ENCODE measurements around the gene SLC4A1. TPM values are rescaled to one million over a fixed set of nuclear protein-coding genes. Genes with fewer than 3 reads are reported as not detected.

Gene SLC4A1
- total RNA-seq, 1 donor from 2014 or later = 4.9 TPM

GRCh38 chr17:44210342-44211192, 57.4 kb downstream of the SLC4A1 start:
- DNase-seq (ENCODE audit: low spot score in 2 of 2) (peak; percentile 94 to 97), FAIRE-seq (no peak)

GRCh38 chr17:44209786-44210341, 58.1 kb downstream of the SLC4A1 start:
- no peak for DNase-seq (ENCODE audit: low spot score in 2 of 2)
- no peak for FAIRE-seq

- DNase-seq (ENCODE audit: low spot score in 2 of 2) (no peak), FAIRE-seq (no peak)
These were observed 60.2 kb downstream of the SLC4A1 start for GRCh38 chr17:44207743-44208142.

- no peak for DNase-seq (ENCODE audit: low spot score in 2 of 2)
- FAIRE-seq = no peak
These were observed 60.6 kb downstream of the SLC4A1 start for GRCh38 chr17:44207319-44207718.

- no peak for DNase-seq (ENCODE audit: low spot score in 2 of 2)
- no peak for FAIRE-seq
These were observed 61.1 kb downstream of the SLC4A1 start for GRCh38 chr17:44206825-44207155.

GRCh38 chr17:44205962-44206824, 61.7 kb downstream of the SLC4A1 start:
- DNase-seq (ENCODE audit: low spot score in 2 of 2) (no peak), FAIRE-seq (no peak)

GRCh38 chr17:44204441-44204882, 63.5 kb downstream of the SLC4A1 start:
- no peak for FAIRE-seq

GRCh38 chr17:44203731-44204440, 64.0 kb downstream of the SLC4A1 start:
- FAIRE-seq = no peak

More at GRCh38 chr17:44204441-44204882, 63.5 kb downstream of the SLC4A1 start:
- DNase-seq (ENCODE audit: low spot score in 2 of 2) = no peak

GRCh38 chr17:44202756-44203155, 65.2 kb downstream of the SLC4A1 start:
- FAIRE-seq (no peak), DNase-seq (ENCODE audit: low spot score in 2 of 2) (no peak)

More at GRCh38 chr17:44203731-44204440, 64.0 kb downstream of the SLC4A1 start:
- DNase-seq (ENCODE audit: low spot score in 2 of 2) = peak in 1 of 2 donors; percentile 57

- no peak for DNase-seq (ENCODE audit: low spot score in 2 of 2)
These were observed 67.3 kb downstream of the SLC4A1 start for GRCh38 chr17:44200478-44201155.

GRCh38 chr17:44199553-44200477, 68.1 kb downstream of the SLC4A1 start, which contains the start of gene ATXN7L3:
TSS of gene ATXN7L3 (minus strand) at chr17:44199884. CDS start at chr17:44198070, 1,814 bp downstream.
- peak; percentile 99 for DNase-seq (ENCODE audit: low spot score in 2 of 2)
- no peak for FAIRE-seq

More at GRCh38 chr17:44200478-44201155, 67.3 kb downstream of the SLC4A1 start:
- FAIRE-seq = no peak

- DNase-seq (ENCODE audit: low spot score in 2 of 2) = peak; percentile 88
These were observed 69.0 kb downstream of the SLC4A1 start for GRCh38 chr17:44198721-44199552.

More at GRCh38 chr17:44198721-44199552, 69.0 kb downstream of the SLC4A1 start:
- no peak for FAIRE-seq

Small RNA genes within 50 kb of the gene (small RNA-seq; reads per million reads assigned to genes)
- gene MIR6782 (not detected), gene RF00012 (not detected), gene RN7SL507P (not detected), gene RNU6-453P (not detected)

Other genes with a start within 250 kb of the SLC4A1 start
- 26.5 TPM for gene LSM12, start 201.5 kb downstream of the SLC4A1 start, total RNA-seq
- gene G6PC3, start 197.4 kb downstream of the SLC4A1 start, total RNA-seq = 11.4 TPM
- 87.6 TPM for gene HDAC5, start 144.5 kb downstream of the SLC4A1 start, total RNA-seq
- gene HROB, start 126.2 kb downstream of the SLC4A1 start, total RNA-seq = 0.82 TPM
- not detected for gene ASB16, start 97.4 kb downstream of the SLC4A1 start, total RNA-seq
- 22.0 TPM for gene TMUB2, start 81.2 kb downstream of the SLC4A1 start, total RNA-seq
- gene ATXN7L3, start 68.3 kb downstream of the SLC4A1 start, total RNA-seq = 64.4 TPM
- 69.3 TPM for gene UBTF, start 48.5 kb downstream of the SLC4A1 start, total RNA-seq
- gene RUNDC3A, start 40.5 kb upstream of the SLC4A1 start, total RNA-seq = 123 TPM
- 30.2 TPM for gene SLC25A39, start 56.7 kb upstream of the SLC4A1 start, total RNA-seq
- gene GRN, start 77.2 kb upstream of the SLC4A1 start, total RNA-seq = 44.0 TPM
- gene FAM171A2, start 95.7 kb upstream of the SLC4A1 start, total RNA-seq = 60.7 TPM
- 0.82 TPM for gene ITGA2B, start 121.5 kb upstream of the SLC4A1 start, total RNA-seq
- 21.6 TPM for gene GPATCH8, start 235.3 kb upstream of the SLC4A1 start, total RNA-seq